GM03348 (cell line): ENCODE data around the gene RAB17.

Experiments used
- DNase-seq: peaks from one replicate; pipeline ENCODE4 v3.0.0; 2012; ENCODE audit warnings: low spot score

The RAB17 gene

GRCh38 chr2:237590272-237591140 is at the start of gene RAB17:
Gene RAB17, minus strand, starts transcription at chr2:237590734. Its CDS starts 4,580 bp downstream, at chr2:237586154.
- no peak for DNase-seq

- no peak for DNase-seq
Measured at GRCh38 chr2:237639836-237640220, 49.3 kb upstream of the RAB17 start.

- no peak for DNase-seq
Measured at GRCh38 chr2:237639052-237639835, 48.7 kb upstream of the RAB17 start.

GRCh38 chr2:237638176-237638575 is 47.6 kb upstream of the RAB17 start:
- DNase-seq: no peak

GRCh38 chr2:237637429-237638135 is 47.0 kb upstream of the RAB17 start:
- DNase-seq: no peak

- DNase-seq: no peak
Measured at GRCh38 chr2:237636578-237636977, 46.0 kb upstream of the RAB17 start.

- no peak for DNase-seq
Measured at GRCh38 chr2:237633061-237633561, 42.6 kb upstream of the RAB17 start.

GRCh38 chr2:237631801-237632585 is 41.5 kb upstream of the RAB17 start:
- no peak for DNase-seq

GRCh38 chr2:237631007-237631785 is 40.7 kb upstream of the RAB17 start:
- no peak for DNase-seq

GRCh38 chr2:237630216-237631000 is 39.9 kb upstream of the RAB17 start:
- DNase-seq: no peak

- DNase-seq: peak; percentile 64
Measured at GRCh38 chr2:237629739-237630138, 39.2 kb upstream of the RAB17 start.

- DNase-seq: no peak
Measured at GRCh38 chr2:237629188-237629534, 38.6 kb upstream of the RAB17 start.

- DNase-seq: no peak
Measured at GRCh38 chr2:237628247-237629187, 38.0 kb upstream of the RAB17 start.

- peak; percentile 90 for DNase-seq
Measured at GRCh38 chr2:237627441-237628246, 37.1 kb upstream of the RAB17 start, which contains the start of gene LRRFIP1. Gene LRRFIP1, plus strand, starts transcription at chr2:237627587. Its CDS starts 58 bp downstream, at chr2:237627645.

GRCh38 chr2:237626813-237627440 is 36.4 kb upstream of the RAB17 start:
- DNase-seq: peak; percentile 25

GRCh38 chr2:237625777-237626176 is 35.2 kb upstream of the RAB17 start:
- DNase-seq: no peak

- DNase-seq: no peak
Measured at GRCh38 chr2:237625216-237625705, 34.7 kb upstream of the RAB17 start.
